ENCODE data around the gene CDK7.

Gene CDK7

DNA sequence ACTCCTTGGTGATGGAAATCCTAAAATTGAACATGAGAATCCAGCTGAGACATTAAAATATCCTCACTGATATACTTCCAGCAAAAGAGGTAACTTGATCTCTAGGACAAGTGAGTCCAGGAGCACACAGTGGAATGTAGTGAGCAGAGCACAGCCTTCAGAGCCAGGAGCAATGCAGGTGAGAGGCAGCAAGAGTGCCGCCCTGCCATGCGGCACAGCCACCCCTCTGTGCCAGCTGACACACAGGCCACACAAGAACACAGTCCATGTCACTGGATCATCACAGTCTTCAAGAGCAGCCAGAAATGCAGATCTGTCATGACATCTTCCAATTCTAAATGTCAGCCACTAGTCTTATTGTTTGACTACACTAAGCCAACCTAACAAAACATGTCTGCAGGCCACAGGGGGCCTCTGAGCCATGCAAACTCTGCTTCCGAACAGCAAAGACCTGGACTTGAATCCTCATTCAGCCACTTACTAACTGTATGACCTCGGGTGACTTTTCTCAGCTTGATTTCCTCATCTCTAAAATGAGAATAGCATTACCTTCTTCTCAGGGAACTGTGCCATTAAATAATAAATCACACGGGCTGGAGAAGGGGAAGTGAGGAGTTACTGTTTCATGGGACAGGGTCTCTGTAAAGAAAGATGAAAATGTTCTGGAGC, 50.9 kb downstream of the CDK7 start:
- H3K36me3 ChIP-seq (replicated peaks), result peaks cover 3% of the 10 kb centered on the region
- no peak overlapping the region for H3K27ac ChIP-seq
- no peak overlapping the region for H3K4me3 ChIP-seq (ENCODE audit: low read depth, low read length)
- peak; percentile 29 for DNase-seq
- in situ Hi-C loops (cut with HindIII; ENCODE audit: low pct_ligation_motif_present, low sequenced_read_pairs), result no loop called here
- H3K27me3 ChIP-seq (replicated peaks), result no peaks in the 10 kb centered on the region
- TF ChIP-seq CTCF (IDR thresholded peaks at IDR 0.05; ENCODE audit: low read depth, low read length, missing control alignments), result peak; percentile 3

DNA sequence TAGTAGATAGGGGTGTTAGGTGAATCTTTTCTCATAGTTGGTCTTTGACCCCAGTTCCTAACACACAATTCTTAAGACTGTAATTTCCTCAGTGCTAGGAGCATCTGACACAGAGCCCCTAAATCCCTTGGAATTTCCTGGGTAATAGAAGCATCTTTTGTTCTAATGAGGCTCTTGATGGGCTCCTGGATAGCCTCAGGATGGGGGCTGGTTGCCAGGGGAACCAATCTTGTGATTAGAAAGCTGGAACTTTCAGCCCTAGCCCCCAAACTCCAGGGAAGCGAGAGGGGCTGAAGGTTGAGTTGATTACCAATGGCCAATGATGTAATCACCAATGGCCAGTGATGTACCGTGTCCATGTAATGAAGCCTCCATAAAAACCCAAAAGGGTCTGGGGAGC, 53.4 kb downstream of the CDK7 start:
- no peak overlapping the region for H3K27ac ChIP-seq
- DNase-seq, result no peak
- no peaks in the 10 kb centered on the region for H3K27me3 ChIP-seq (replicated peaks)
- no peaks in the 10 kb centered on the region for H3K36me3 ChIP-seq (replicated peaks)
- TF ChIP-seq CTCF (IDR thresholded peaks at IDR 0.05; ENCODE audit: low read depth, low read length, missing control alignments), result no peak
- in situ Hi-C loops (cut with HindIII; ENCODE audit: low pct_ligation_motif_present, low sequenced_read_pairs), result no loop called here
- H3K4me3 ChIP-seq (ENCODE audit: low read depth, low read length), result no peak overlapping the region

DNA sequence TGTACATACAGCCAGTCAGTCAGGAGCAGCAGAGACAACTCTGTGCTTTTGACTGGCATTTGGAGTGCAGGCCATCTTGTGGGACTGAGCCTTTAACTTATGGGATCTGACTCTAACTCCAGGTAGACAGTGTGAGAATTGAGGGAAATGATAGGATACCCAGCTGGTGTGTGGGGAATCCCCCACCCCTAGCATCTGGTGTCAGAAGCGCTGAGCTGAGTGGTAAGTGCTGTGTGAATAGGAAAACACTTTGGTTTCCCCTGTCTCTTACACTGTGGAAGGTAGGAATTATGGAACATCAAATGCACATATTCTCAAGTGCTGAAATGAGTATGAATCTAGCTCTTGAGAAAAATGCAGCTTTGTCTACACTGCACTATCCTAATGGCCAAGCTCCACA, 54.0 kb downstream of the CDK7 start:
- in situ Hi-C loops (cut with HindIII; ENCODE audit: low pct_ligation_motif_present, low sequenced_read_pairs), result no loop called here
- TF ChIP-seq CTCF (IDR thresholded peaks at IDR 0.05; ENCODE audit: low read depth, low read length, missing control alignments), result no peak
- no peaks in the 10 kb centered on the region for H3K36me3 ChIP-seq (replicated peaks)
- no peak for DNase-seq
- H3K4me3 ChIP-seq (ENCODE audit: low read depth, low read length), result no peak overlapping the region
- no peaks in the 10 kb centered on the region for H3K27me3 ChIP-seq (replicated peaks)
- H3K27ac ChIP-seq, result no peak overlapping the region

GRCh38 chr5:69292306-69292705, 57.6 kb downstream of the CDK7 start:
- in situ Hi-C loops (cut with HindIII; ENCODE audit: low pct_ligation_motif_present, low sequenced_read_pairs), result no loop called here
- H3K4me3 ChIP-seq (ENCODE audit: low read depth, low read length), result no peak overlapping the region
- no peaks in the 10 kb centered on the region for H3K36me3 ChIP-seq (replicated peaks)
- no peak for TF ChIP-seq CTCF (IDR thresholded peaks at IDR 0.05; ENCODE audit: low read depth, low read length, missing control alignments)
- H3K27me3 ChIP-seq (replicated peaks), result no peaks in the 10 kb centered on the region
- no peak overlapping the region for H3K27ac ChIP-seq
- DNase-seq, result no peak

GRCh38 chr5:69293882-69294281, 59.2 kb downstream of the CDK7 start:
- in situ Hi-C loops (cut with HindIII; ENCODE audit: low pct_ligation_motif_present, low sequenced_read_pairs), result no loop called here

More at GRCh38 chr5:69293882-69294281, 59.2 kb downstream of the CDK7 start:
- no peak for DNase-seq
- H3K4me3 ChIP-seq (ENCODE audit: low read depth, low read length), result no peak overlapping the region
- no peak overlapping the region for H3K27ac ChIP-seq
- H3K27me3 ChIP-seq (replicated peaks), result no peaks in the 10 kb centered on the region
- no peaks in the 10 kb centered on the region for H3K36me3 ChIP-seq (replicated peaks)
- TF ChIP-seq CTCF (IDR thresholded peaks at IDR 0.05; ENCODE audit: low read depth, low read length, missing control alignments), result no peak

Data from brain microvascular endothelial cell (primary cell).